SH-SY5Y (cell line): ENCODE data around the gene ZNF202.

Experiments used
- GATA2 ChIP-seq: IDR thresholded peaks from 2 replicates; pipeline ENCODE4 v1.6.1; 2011; ENCODE audit warnings: mild to moderate bottlenecking, low read depth, low read length
- GATA3 ChIP-seq: IDR thresholded peaks from 2 replicates; pipeline ENCODE4 v1.6.1; 2011; ENCODE audit warnings: low read depth, mild to moderate bottlenecking, low read length, moderate library complexity

DNA sequence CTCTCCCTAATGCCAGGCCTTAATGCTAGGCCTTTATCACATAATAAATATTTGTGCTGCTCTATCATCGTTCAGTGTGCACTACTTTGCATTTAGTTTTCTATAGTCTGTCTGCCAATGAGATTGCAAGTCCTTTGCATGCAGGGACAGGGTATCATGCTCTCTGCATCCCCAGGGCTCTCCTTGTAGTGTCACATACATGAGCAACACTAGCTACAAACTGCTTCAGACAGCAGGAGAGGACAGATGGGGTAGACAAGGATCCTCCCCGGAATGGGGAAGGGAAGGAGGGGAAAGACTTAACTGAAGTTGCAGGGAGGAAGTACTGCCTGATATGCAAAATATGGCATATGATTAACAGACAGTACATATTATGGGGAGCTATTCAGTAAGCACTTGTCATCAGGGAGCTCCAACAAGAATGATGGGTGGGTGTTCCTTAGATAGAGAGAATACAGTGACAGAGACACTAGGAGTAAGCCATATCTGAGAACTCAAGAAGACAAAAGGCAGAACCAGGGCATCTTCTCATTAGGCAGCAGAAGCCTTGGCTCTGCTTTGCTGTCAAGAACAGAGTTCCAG, 42.8 kb downstream of the ZNF202 start:
- no peak for TF ChIP-seq GATA2
- no peak for TF ChIP-seq GATA3
